HCEC 1CT (cell line): Measurements from ENCODE around the gene VTI1A.
"Not testable (repeated sequence)": the region's sequence is repeated elsewhere in the genome, so short reads cannot be mapped to it uniquely, and the experiment has no call there.

Experiments used
- DNase-seq: peaks from one replicate; pipeline ENCODE4 v3.0.0-alpha.2; 2017

The VTI1A gene

GRCh38 chr10:112552593-112553110 is 105.6 kb downstream of the VTI1A start:
- no peak for DNase-seq

GRCh38 chr10:112553315-112553714 is 106.3 kb downstream of the VTI1A start:
- no peak for DNase-seq

- no peak for DNase-seq
Measured at GRCh38 chr10:112554263-112554662, 107.2 kb downstream of the VTI1A start.

GRCh38 chr10:112557197-112557596 is 110.2 kb downstream of the VTI1A start:
- DNase-seq: no peak

GRCh38 chr10:112558476-112559142 is 111.6 kb downstream of the VTI1A start:
- no peak for DNase-seq

GRCh38 chr10:112559349-112559748 is 112.3 kb downstream of the VTI1A start:
- no peak for DNase-seq

- no peak for DNase-seq
Measured at GRCh38 chr10:112562122-112562521, 115.1 kb downstream of the VTI1A start.

- DNase-seq: no peak
Measured at GRCh38 chr10:112562809-112563663, 116.0 kb downstream of the VTI1A start.

GRCh38 chr10:112564337-112564736 is 117.3 kb downstream of the VTI1A start:
- DNase-seq: no peak

- DNase-seq: peak; percentile 68
Measured at GRCh38 chr10:112565434-112566053, 118.5 kb downstream of the VTI1A start.

GRCh38 chr10:112570585-112570984 is 123.6 kb downstream of the VTI1A start:
- no peak for DNase-seq

- DNase-seq: no peak
Measured at GRCh38 chr10:112579578-112579977, 132.6 kb downstream of the VTI1A start.

- DNase-seq: no peak
Measured at GRCh38 chr10:112580267-112580666, 133.3 kb downstream of the VTI1A start.

- DNase-seq: no peak
Measured at GRCh38 chr10:112581921-112582320, 134.9 kb downstream of the VTI1A start.

GRCh38 chr10:112583236-112583939 is 136.4 kb downstream of the VTI1A start:
- no peak for DNase-seq

- DNase-seq: peak; percentile 26
Measured at GRCh38 chr10:112584276-112584675, 137.3 kb downstream of the VTI1A start.

- peak; percentile 15 for DNase-seq
Measured at GRCh38 chr10:112585126-112585525, 138.1 kb downstream of the VTI1A start.

- no peak for DNase-seq
Measured at GRCh38 chr10:112585960-112586359, 138.9 kb downstream of the VTI1A start.

GRCh38 chr10:112587729-112588128 is 140.7 kb downstream of the VTI1A start:
- DNase-seq: no peak

- no peak for DNase-seq
Measured at GRCh38 chr10:112588225-112588990, 141.4 kb downstream of the VTI1A start.

GRCh38 chr10:112589081-112589480 is 142.1 kb downstream of the VTI1A start:
- no peak for DNase-seq

- DNase-seq: not testable (repeated sequence)
Measured at GRCh38 chr10:112590786-112591185, 143.8 kb downstream of the VTI1A start.
